H9 (cell line): ENCODE measurements around the gene YBX1. TPM values are rescaled to one million over a fixed set of nuclear protein-coding genes. Genes with fewer than 3 reads are reported as not detected.

Source experiments
- DNase-seq: peaks from one replicate; pipeline ENCODE4 v3.0.0-alpha.2; 2017
- H2AFZ ChIP-seq: one replicate; pipeline ENCODE4 v1.6.1; 2013; ENCODE audit warnings: mild to moderate bottlenecking, low read length, control low read depth, moderate library complexity
- H2AK5ac ChIP-seq: 2 replicates; pipeline ENCODE4 v1.6.1; 2013; ENCODE audit warnings: low read length, control low read depth, mixed read lengths; ENCODE audit not compliant: insufficient read length
- H2BK120ac ChIP-seq: one replicate; pipeline ENCODE4 v1.6.1; 2013; ENCODE audit warnings: low read depth, mild to moderate bottlenecking, low read length, control low read depth, inconsistent platforms; ENCODE audit not compliant: poor library complexity, severe bottlenecking
- H2BK12ac ChIP-seq: 2 replicates; pipeline ENCODE4 v1.6.1; 2013; ENCODE audit warnings: low read length, control low read depth, mixed read lengths, low read depth; ENCODE audit not compliant: insufficient read length
- H2BK15ac ChIP-seq: 2 replicates; pipeline ENCODE4 v1.6.1; 2013; ENCODE audit warnings: low read depth, low read length, control low read depth
- H2BK20ac ChIP-seq: one replicate; pipeline ENCODE4 v1.6.1; 2013; ENCODE audit warnings: low read depth, mild to moderate bottlenecking, low read length, control low read depth, inconsistent platforms; ENCODE audit not compliant: poor library complexity, severe bottlenecking
- H2BK5ac ChIP-seq: 2 replicates; pipeline ENCODE4 v1.6.1; 2013; ENCODE audit warnings: low read length, control low read depth, mixed read lengths; ENCODE audit not compliant: insufficient read length
- H3K14ac ChIP-seq: 2 replicates; pipeline ENCODE4 v1.6.1; 2013; ENCODE audit warnings: low read length, control low read depth; ENCODE audit not compliant: insufficient read depth
- H3K18ac ChIP-seq: 2 replicates; pipeline ENCODE4 v1.6.1; 2013; ENCODE audit warnings: low read depth, mild to moderate bottlenecking, mixed read lengths, low read length, control low read depth; ENCODE audit not compliant: insufficient read length
- H3K23ac ChIP-seq: 2 replicates; pipeline ENCODE4 v1.6.1; 2013; ENCODE audit warnings: low read length, control low read depth, mixed read lengths, low read depth; ENCODE audit not compliant: insufficient read length
- H3K23me2 ChIP-seq: 2 replicates; pipeline ENCODE4 v1.6.1; 2013; ENCODE audit warnings: low read depth, mild to moderate bottlenecking, mixed read lengths, low read length, control low read depth; ENCODE audit not compliant: insufficient read length, poor library complexity, severe bottlenecking
- H3K27ac ChIP-seq: 2 replicates; pipeline ENCODE4 v1.5.1; 2013; ENCODE audit warnings: low read length, control low read depth, mixed read lengths, low read depth; ENCODE audit not compliant: insufficient read length
- H3K27me3 ChIP-seq: 2 replicates; pipeline ENCODE4 v1.6.1; 2013; ENCODE audit warnings: low read length, control low read depth, inconsistent platforms; ENCODE audit not compliant: insufficient read depth
- H3K4ac ChIP-seq: 2 replicates; pipeline ENCODE4 v1.6.1; 2013; ENCODE audit warnings: low read depth, mild to moderate bottlenecking, control low read depth, inconsistent platforms, low read length, moderate library complexity
- H3K4me1 ChIP-seq: 2 replicates; pipeline ENCODE4 v1.6.1; 2013; ENCODE audit warnings: low read length, control low read depth, inconsistent platforms; ENCODE audit not compliant: insufficient read depth
- H3K4me2 ChIP-seq: 2 replicates; pipeline ENCODE4 v1.6.1; 2013; ENCODE audit warnings: low read length, control low read depth, mixed read lengths; ENCODE audit not compliant: insufficient read length, insufficient read depth
- H3K56ac ChIP-seq: 2 replicates; pipeline ENCODE4 v1.6.1; 2013; ENCODE audit warnings: low read depth, mild to moderate bottlenecking, mixed read lengths, low read length, control low read depth; ENCODE audit not compliant: insufficient read length
- H3K79me1 ChIP-seq: 2 replicates; pipeline ENCODE4 v1.6.1; 2013; ENCODE audit warnings: low read depth, mild to moderate bottlenecking, moderate library complexity, low read length, control low read depth, inconsistent platforms; ENCODE audit not compliant: insufficient read depth, poor library complexity, severe bottlenecking
- H3K79me2 ChIP-seq: 2 replicates; pipeline ENCODE4 v1.6.1; 2013; ENCODE audit warnings: low read length, control low read depth, inconsistent platforms; ENCODE audit not compliant: insufficient read depth
- H3K9ac ChIP-seq: 2 replicates; pipeline ENCODE4 v1.6.1; 2013; ENCODE audit warnings: low read length, control low read depth, mixed read lengths; ENCODE audit not compliant: insufficient read length; ENCODE audit errors: extremely low read depth
- H3K9me3 ChIP-seq: one replicate; pipeline ENCODE4 v1.6.1; 2013; ENCODE audit warnings: low read depth, low read length, inconsistent platforms; ENCODE audit not compliant: control insufficient read depth
- H3T11ph ChIP-seq: one replicate; pipeline ENCODE4 v1.6.1; 2013; ENCODE audit warnings: mild to moderate bottlenecking, low read length, control low read depth, inconsistent platforms
- H4K20me1 ChIP-seq: one replicate; pipeline ENCODE4 v1.6.1; 2013; ENCODE audit not compliant: control insufficient read depth, insufficient read length, insufficient read depth
- H4K5ac ChIP-seq: 2 replicates; pipeline ENCODE4 v1.6.1; 2013; ENCODE audit warnings: low read depth, mild to moderate bottlenecking, mixed read lengths, low read length, control low read depth; ENCODE audit not compliant: insufficient read length
- H4K8ac ChIP-seq: replicated peaks from 2 replicates; pipeline ENCODE4 v1.6.1; 2013; ENCODE audit warnings: low read length, control low read depth, mixed read lengths, low read depth; ENCODE audit not compliant: insufficient read length
- H4K91ac ChIP-seq: 2 replicates; pipeline ENCODE4 v1.6.1; 2013; ENCODE audit warnings: low read depth, mild to moderate bottlenecking, moderate library complexity, mixed read lengths, low read length, control low read depth; ENCODE audit not compliant: insufficient read length
- H3K27ac Mint-ChIP-seq, 3 experiments: 2 replicates in 2 of 3; 3 replicates in 1 of 3; pipeline ENCODE4 v1.8.0; 2020 to 2021; ENCODE audit warnings: mixed read lengths in 3 of 3, mild to moderate bottlenecking in 1 of 3, moderate library complexity in 1 of 3
- H3K27me3 Mint-ChIP-seq: 2 replicates; pipeline ENCODE4 v1.8.0; 2021; ENCODE audit warnings: low read depth, mild to moderate bottlenecking, moderate library complexity, mixed read lengths
- H3K36me3 Mint-ChIP-seq, 3 experiments: 2 replicates in 2 of 3; 3 replicates in 1 of 3; pipeline ENCODE4 v1.8.0; 2020 to 2021; ENCODE audit warnings: low read depth in 3 of 3, mixed read lengths in 3 of 3; ENCODE audit not compliant: insufficient read depth in 1 of 3
- H3K4me1 Mint-ChIP-seq, 2 experiments: 2 replicates each; pipeline ENCODE4 v1.8.0; 2020; ENCODE audit warnings: mixed read lengths in 2 of 2
- H3K4me3 Mint-ChIP-seq, 2 experiments: 2 replicates in 1 of 2; 3 replicates in 1 of 2; pipeline ENCODE4 v1.8.0; 2020 to 2021; ENCODE audit warnings: mild to moderate bottlenecking in 2 of 2, mixed read lengths in 2 of 2, moderate library complexity in 1 of 2
- H3K9me3 Mint-ChIP-seq, 2 experiments: 2 replicates in 1 of 2; 3 replicates in 1 of 2; pipeline ENCODE4 v1.8.0; 2020; ENCODE audit warnings: mild to moderate bottlenecking in 2 of 2, mixed read lengths in 2 of 2, moderate library complexity in 1 of 2
- total RNA-seq: library from RNA; stranded (reverse); gene quantifications from 2 replicates; pipeline ENCODE4 v1.2.1, GENCODE V29; 2021
- TF ChIP-seq, protein P1 (sequence below): fragments of 200-600 bp; sonication (generic); conservative IDR thresholded peaks from 3 replicates; pipeline ENCODE4 v1.8.0; 2021; ENCODE audit warnings: antibody characterized with exemption, mild to moderate bottlenecking

YBX1 gene
- total RNA-seq, 1 experiment from 2014 or later = 1,019 TPM

DNA sequence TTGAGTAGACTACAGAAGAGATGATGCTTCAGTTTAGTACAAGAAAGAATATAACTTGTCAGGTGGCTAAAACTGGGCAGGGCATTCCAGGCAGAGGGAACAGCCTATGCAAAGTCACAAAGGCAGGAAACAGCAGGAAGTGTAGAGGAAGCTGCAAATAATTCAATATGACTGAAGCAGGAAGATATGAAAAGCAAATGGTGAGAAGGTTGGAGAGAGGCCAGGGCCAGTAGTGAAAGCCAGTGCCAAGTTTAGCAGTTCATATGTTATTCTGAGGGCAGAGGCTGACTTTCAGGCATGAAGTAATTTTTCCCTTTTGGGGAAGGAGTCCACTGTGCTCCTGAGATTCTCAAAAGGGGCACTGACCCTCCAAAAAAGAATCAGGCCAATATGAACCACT, 8.0 kb upstream of the YBX1 start:
- H3K9me3 Mint-ChIP-seq = no peaks in the 10 kb centered on the region
- no peaks in the 10 kb centered on the region for H3K27me3 Mint-ChIP-seq
- H4K91ac ChIP-seq = no peak overlapping the region
- no peak overlapping the region for H3T11ph ChIP-seq
- no peaks in the 10 kb centered on the region for H3K27me3 ChIP-seq
- no peak overlapping the region for H2BK20ac ChIP-seq
- peaks cover 12 to 48% (median 35%) of the 10 kb centered on the region in 3 experiments; a peak in 6 of 7 replicates for H3K36me3 Mint-ChIP-seq
- DNase-seq = no peak
- no peaks in the 10 kb centered on the region for H3K79me1 ChIP-seq
- no peaks in the 10 kb centered on the region for H3K4me1 ChIP-seq
- H2BK5ac ChIP-seq = no peak overlapping the region
- H3K4me2 ChIP-seq = no peak overlapping the region
- no peak overlapping the region for H3K4me3 Mint-ChIP-seq
- no peak overlapping the region for H3K9ac ChIP-seq
- TF ChIP-seq, protein P1, sequence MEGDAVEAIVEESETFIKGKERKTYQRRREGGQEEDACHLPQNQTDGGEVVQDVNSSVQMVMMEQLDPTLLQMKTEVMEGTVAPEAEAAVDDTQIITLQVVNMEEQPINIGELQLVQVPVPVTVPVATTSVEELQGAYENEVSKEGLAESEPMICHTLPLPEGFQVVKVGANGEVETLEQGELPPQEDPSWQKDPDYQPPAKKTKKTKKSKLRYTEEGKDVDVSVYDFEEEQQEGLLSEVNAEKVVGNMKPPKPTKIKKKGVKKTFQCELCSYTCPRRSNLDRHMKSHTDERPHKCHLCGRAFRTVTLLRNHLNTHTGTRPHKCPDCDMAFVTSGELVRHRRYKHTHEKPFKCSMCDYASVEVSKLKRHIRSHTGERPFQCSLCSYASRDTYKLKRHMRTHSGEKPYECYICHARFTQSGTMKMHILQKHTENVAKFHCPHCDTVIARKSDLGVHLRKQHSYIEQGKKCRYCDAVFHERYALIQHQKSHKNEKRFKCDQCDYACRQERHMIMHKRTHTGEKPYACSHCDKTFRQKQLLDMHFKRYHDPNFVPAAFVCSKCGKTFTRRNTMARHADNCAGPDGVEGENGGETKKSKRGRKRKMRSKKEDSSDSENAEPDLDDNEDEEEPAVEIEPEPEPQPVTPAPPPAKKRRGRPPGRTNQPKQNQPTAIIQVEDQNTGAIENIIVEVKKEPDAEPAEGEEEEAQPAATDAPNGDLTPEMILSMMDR = no peak
- no peak overlapping the region for H2BK120ac ChIP-seq
- no peak overlapping the region for H3K4ac ChIP-seq
- H3K27ac ChIP-seq = no peak overlapping the region
- no peaks in the 10 kb centered on the region for H3K23me2 ChIP-seq
- H4K8ac ChIP-seq = no peak overlapping the region
- H3K18ac ChIP-seq = no peak overlapping the region
- H4K5ac ChIP-seq = no peak overlapping the region
- H3K79me2 ChIP-seq = no peaks in the 10 kb centered on the region
- H3K14ac ChIP-seq = no peak overlapping the region
- H2AK5ac ChIP-seq = no peak overlapping the region
- no peaks in the 10 kb centered on the region for H3K4me1 Mint-ChIP-seq
- no peak overlapping the region for H3K27ac Mint-ChIP-seq
- no peak overlapping the region for H3K56ac ChIP-seq
- no peak overlapping the region for H2BK15ac ChIP-seq
- no peak overlapping the region for H3K23ac ChIP-seq
- H2AFZ ChIP-seq = no peak overlapping the region
- no peak overlapping the region for H2BK12ac ChIP-seq
- H4K20me1 ChIP-seq = no peaks in the 10 kb centered on the region
- H3K9me3 ChIP-seq = no peaks in the 10 kb centered on the region
